Pancreas (tissue), 10 donors: Measurements from ENCODE around the gene ABCF1. TPM values are rescaled to one million over a fixed set of nuclear protein-coding genes. Genes with fewer than 3 reads are reported as not detected.
"Not testable (repeated sequence)": the region's sequence is repeated elsewhere in the genome, so short reads cannot be mapped to it uniquely, and the experiment has no call there.

Experiments used
- ATAC-seq, 4 donors: fragments of 200-7000 bp; cut with Tn5 transposase; one replicate each; pipeline versions ENCODE4 v1.8.0 to v1.9.1; 2020; ENCODE audit warnings: mild to moderate bottlenecking in 4 of 4, moderate library complexity in 4 of 4
- DNase-seq, 6 donors: peaks; one replicate each; pipeline ENCODE4 v3.0.0-alpha.2; 2020
- FAIRE-seq: peaks from 2 replicates; lab custom pipeline; 2012; peaks lifted over from hg19 to GRCh38; lab: Jason Lieb, UNC
- H3K27ac ChIP-seq, 4 donors: fragments of 200-600 bp; sonication (generic); 1 replicate in 3 of 4; 2 replicates in 1 of 4; pipeline versions ENCODE4 v1.5.0 to v1.8.0; 2020
- H3K27me3 ChIP-seq, 4 donors: fragments of 200-600 bp; one replicate each; pipeline ENCODE4 v1.8.0; 2021
- H3K36me3 ChIP-seq, 3 donors: fragments of 200-600 bp; sonication (generic) in 1 of 3; one replicate each; pipeline versions ENCODE4 v1.5.0 to v1.8.0; 2020 to 2021
- H3K4me1 ChIP-seq, 3 donors: fragments of 200-600 bp; one replicate each; pipeline ENCODE4 v1.8.0; 2021
- H3K4me3 ChIP-seq, 4 donors: fragments of 200-600 bp; sonication (generic) in 2 of 4; one replicate each; pipeline versions ENCODE4 v1.5.0 to v1.8.0; 2020 to 2021
- H3K9me3 ChIP-seq, 4 donors: fragments of 200-600 bp; one replicate each; pipeline ENCODE4 v1.8.0; 2021
- CTCF ChIP-seq, 4 donors: fragments of 200-600 bp; sonication (generic) in 3 of 4; IDR thresholded peaks; one replicate each; pipeline versions ENCODE4 v1.5.0 to v1.8.0; 2021; ENCODE audit warnings: antibody characterized with exemption in 4 of 4
- WGBS, 2 donors: extraction: QIAGEN DNeasy Blood & Tissue Kit; methylation state at CpG; one replicate each; pipeline ENCODE4 v1.1.7; 2013; 5-methylcytosine and 5-hydroxymethylcytosine counted together
- intact Hi-C, 3 donors: fragments of 100-400 bp; cut with DNase I; formaldehyde crosslinking; loops; one replicate each; pipeline versions ENCODE4 v1.11.1 to v1.14.2; 2022
- polyA plus RNA-seq, 2 donors: library from polyadenylated mRNA; stranded (reverse); fragments of 200-250 nt; gene quantifications; one replicate each; pipeline ENCODE4 v1.2.3, GENCODE V29; 2013
- total RNA-seq, 6 donors: library from RNA; stranded (reverse); fragmentation: NEBNext Ultra II Directional in 4 of 6; extraction: Animal tissue kit (Norgen Biotek cat#: 25700) in 4 of 6; gene quantifications; one replicate each; pipeline versions ENCODE4 v1.2.1 to v1.2.4, GENCODE V29; 2021 to 2023
- donor health status: healthy with polysubstance abuse.
- donor health status: DM: no; HTN: no; CAD: no; lungs with moderate emphysema.
- donor health status: DM: no; HTN: no; CAD: no.
- donor health status: control.
- donor health status: control.
- donor health status: Bipolar disorder and iron deficiency.
- donor health status: DM: yes; HTN: yes; CAD: no.
- donor health status: DM: no; HTN: no; CAD: no.
- donor health status: DM: no; HTN: no; CAD: no.
- donor health status: DM: yes; HTN: yes; CAD: no.

ABCF1 gene
- total and polyA plus RNA-seq, 8 donors, result 17.4 to 30.7 (median 24.9) TPM

GRCh38 chr6:30591008-30591407, 19.8 kb downstream of the ABCF1 start:
- intact Hi-C loops, result no loop called here
- H3K9me3 ChIP-seq, result no peaks in the 10 kb centered on the region
- no peaks in the 10 kb centered on the region for H3K27me3 ChIP-seq
- no peaks in the 10 kb centered on the region for H3K4me1 ChIP-seq
- DNase-seq, result peak in 1 of 6 donors; percentile 5
- peak in 3 of 4 donors; percentile 20 to 48 (median 45) for ATAC-seq
- FAIRE-seq, result no peak
- no peak for TF ChIP-seq CTCF (IDR thresholded peaks at IDR 0.05)
- no peak overlapping the region for H3K27ac ChIP-seq
- peaks cover 0 to 52% (median 24%) of the 10 kb centered on the region in 3 donors for H3K36me3 ChIP-seq
- no peak overlapping the region for H3K4me3 ChIP-seq
- WGBS, 2 donors, result 34 to 64% methylated on average over 1 of the region's 1 CpG

GRCh38 chr6:30592287-30592686, 21.0 kb downstream of the ABCF1 start:
- H3K4me3 ChIP-seq, result no peak overlapping the region
- 98 to 100% methylated on average over 1 of the region's 1 CpG for WGBS, 2 donors
- FAIRE-seq (no peak), DNase-seq (no peak), ATAC-seq (no peak)
- intact Hi-C loops, result no loop called here
- H3K4me1 ChIP-seq, result no peaks in the 10 kb centered on the region
- no peaks in the 10 kb centered on the region for H3K27me3 ChIP-seq
- H3K36me3 ChIP-seq, result peaks cover 0 to 41% (median 15%) of the 10 kb centered on the region in 3 donors
- no peaks in the 10 kb centered on the region for H3K9me3 ChIP-seq
- TF ChIP-seq CTCF (IDR thresholded peaks at IDR 0.05), result no peak
- H3K27ac ChIP-seq, result no peak overlapping the region

- DNase-seq (peak in 5 of 6 donors; percentile 64 to 85 (median 80)), ATAC-seq (peak; percentile 71 to 90 (median 84))
- H3K4me3 ChIP-seq, H3K27me3 ChIP-seq, H3K9me3 ChIP-seq, H3K27ac ChIP-seq, intact Hi-C loops, H3K4me1 ChIP-seq, FAIRE-seq: not testable (repeated sequence)
- TF ChIP-seq CTCF (IDR thresholded peaks at IDR 0.05), result peak; percentile 44 to 82 (median 68)
- WGBS, 2 donors, result 67 to 74% methylated on average over 14 to 15 of the region's 15 CpGs
- H3K36me3 ChIP-seq, result peaks cover 3 to 23% (median 21%) of the 10 kb centered on the region in 3 donors
These were observed 26.3 kb downstream of the ABCF1 start for GRCh38 chr6:30597315-30598144.

- Histone ChIP-seq H3K27ac (no peak overlapping the region), H3K4me3 (no peak overlapping the region), H3K36me3 (peaks cover 19 to 38% (median 32%) of the 10 kb centered on the region in 3 donors), H3K9me3 (no peaks in the 10 kb centered on the region), H3K27me3 (no peaks in the 10 kb centered on the region), H3K4me1 (no peaks in the 10 kb centered on the region)
- DNase-seq (no peak), FAIRE-seq (no peak), ATAC-seq (peak in 2 of 4 donors; percentile 10 to 15)
- intact Hi-C loops, result no loop called here
- TF ChIP-seq CTCF (IDR thresholded peaks at IDR 0.05), result no peak
- WGBS, 2 donors, result 65 to 68% methylated on average over 12 of the region's 12 CpGs
These were observed 27.8 kb downstream of the ABCF1 start for GRCh38 chr6:30598912-30599624.
